GM19035 (cell line): ENCODE data around the gene TMEM120B.
"Not testable (repeated sequence)": the region's sequence is repeated elsewhere in the genome, so short reads cannot be mapped to it uniquely, and the experiment has no call there.

Experiments
- ATAC-seq: cut with Tn5 transposase; IDR thresholded peaks from one replicate; pipeline ENCODE4 v1.9.1; 2021; ENCODE audit not compliant: unreplicated experiment

The TMEM120B gene

GRCh38 chr12:121708313-121709063 is 4.1 kb upstream of the TMEM120B start:
- no peak for ATAC-seq

- not testable (repeated sequence) for ATAC-seq
These were observed 3.5 kb upstream of the TMEM120B start for GRCh38 chr12:121709064-121709424.

GRCh38 chr12:121709478-121709961 is 3.0 kb upstream of the TMEM120B start:
- ATAC-seq: no peak

- ATAC-seq: no peak
These were observed 977 bp upstream of the TMEM120B start for GRCh38 chr12:121711361-121712189.

- peak; percentile 37 for ATAC-seq
These were observed 427 bp upstream of the TMEM120B start for GRCh38 chr12:121712190-121712460.

GRCh38 chr12:121713257-121713777 is 765 bp downstream of the TMEM120B start:
- ATAC-seq: peak; percentile 9

- no peak for ATAC-seq
These were observed 1.2 kb downstream of the TMEM120B start for GRCh38 chr12:121713793-121714192.

- ATAC-seq: not testable (repeated sequence)
These were observed 2.5 kb downstream of the TMEM120B start for GRCh38 chr12:121715055-121715454.

- ATAC-seq: no peak
These were observed 3.4 kb downstream of the TMEM120B start for GRCh38 chr12:121715862-121716435.

- ATAC-seq: no peak
These were observed 4.6 kb downstream of the TMEM120B start for GRCh38 chr12:121717041-121717699.

GRCh38 chr12:121718653-121719239 is 6.2 kb downstream of the TMEM120B start:
- no peak for ATAC-seq

GRCh38 chr12:121719926-121720414 is 7.4 kb downstream of the TMEM120B start:
- ATAC-seq: no peak

GRCh38 chr12:121720762-121721161 is 8.2 kb downstream of the TMEM120B start:
- no peak for ATAC-seq

- no peak for ATAC-seq
These were observed 10.0 kb downstream of the TMEM120B start for GRCh38 chr12:121722511-121722910.

GRCh38 chr12:121723200-121723599 is 10.6 kb downstream of the TMEM120B start:
- no peak for ATAC-seq

- ATAC-seq: no peak
These were observed 12.4 kb downstream of the TMEM120B start for GRCh38 chr12:121724925-121725324.

GRCh38 chr12:121725423-121725822 is 12.9 kb downstream of the TMEM120B start:
- ATAC-seq: no peak

GRCh38 chr12:121729021-121729420 is 16.5 kb downstream of the TMEM120B start:
- no peak for ATAC-seq

GRCh38 chr12:121731473-121731872 is 18.9 kb downstream of the TMEM120B start:
- ATAC-seq: no peak

- ATAC-seq: no peak
These were observed 21.3 kb downstream of the TMEM120B start for GRCh38 chr12:121733849-121734248.
